WTC11 (cell line): ENCODE measurements around the gene SELENOS. TPM values are rescaled to one million over a fixed set of nuclear protein-coding genes. Genes with fewer than 3 reads are reported as not detected.

Experiments
- ATAC-seq: fragments of 200-7000 bp; cut with Tn5 transposase; 2 replicates; pipeline ENCODE4 v1.10.0; 2021; ENCODE audit warnings: mild to moderate bottlenecking, moderate library complexity
- CTCF ChIA-PET: fragments of 300-600 bp; sonication (Branson Sonifier 250); formaldehyde crosslinking; loops from one replicate; lab custom pipeline; 2021; ENCODE audit warnings: antibody characterized with exemption; lab: Charles Lee
- POLR2A ChIA-PET: fragments of 350-600 bp; sonication (Branson Sonifier 250); formaldehyde crosslinking; loops from one replicate; lab custom pipeline; 2021; ENCODE audit warnings: antibody characterized with exemption; lab: Charles Lee
- DNase-seq: peaks from one replicate; pipeline ENCODE4 v3.0.0; 2021; ENCODE audit warnings: low spot score
- H3K27ac Mint-ChIP-seq: 2 replicates; pipeline ENCODE4 v1.8.0; 2021; ENCODE audit warnings: mixed read lengths
- H3K27me3 Mint-ChIP-seq: 2 replicates; pipeline ENCODE4 v1.8.0; 2021; ENCODE audit warnings: low read depth, mild to moderate bottlenecking, moderate library complexity, mixed read lengths
- H3K36me3 Mint-ChIP-seq: 2 replicates; pipeline ENCODE4 v1.8.0; 2021; ENCODE audit warnings: mixed read lengths
- H3K4me1 Mint-ChIP-seq: 2 replicates; pipeline ENCODE4 v1.8.0; 2022; ENCODE audit warnings: mixed read lengths
- H3K4me3 Mint-ChIP-seq: 2 replicates; pipeline ENCODE4 v1.8.0; 2021; ENCODE audit warnings: mild to moderate bottlenecking, moderate library complexity, mixed read lengths
- H3K9me3 Mint-ChIP-seq: 2 replicates; pipeline ENCODE4 v1.8.0; 2021; ENCODE audit warnings: mixed read lengths
- AR ChIP-seq: fragments of 250-450 bp; sonication (Bioruptor Pico); IDR thresholded peaks from 2 replicates; pipeline ENCODE4 v1.9.0; 2021; ENCODE audit warnings: mild to moderate bottlenecking
- CBFB ChIP-seq: sonication (generic); formaldehyde crosslinking; IDR thresholded peaks from 2 replicates; pipeline ENCODE4 v1.8.1; 2022; ENCODE audit warnings: mild to moderate bottlenecking, low read depth, missing genetic modification reagents
- ELF4 ChIP-seq: sonication (generic); formaldehyde crosslinking; IDR thresholded peaks from 2 replicates; pipeline ENCODE4 v1.8.1; 2022; ENCODE audit warnings: low read depth, mild to moderate bottlenecking, moderate library complexity, missing genetic modification reagents
- ESRRA ChIP-seq: sonication (generic); formaldehyde crosslinking; IDR thresholded peaks from 2 replicates; pipeline ENCODE4 v1.8.1; 2022; ENCODE audit warnings: mild to moderate bottlenecking, missing genetic modification reagents, borderline replicate concordance
- FOXP1 ChIP-seq: sonication (generic); formaldehyde crosslinking; IDR thresholded peaks from 2 replicates; pipeline ENCODE4 v1.8.0; 2022; ENCODE audit warnings: missing genetic modification reagents, mild to moderate bottlenecking, moderate library complexity, borderline replicate concordance
- GRHL2 ChIP-seq: fragments of 250-450 bp; sonication (Bioruptor Pico); IDR thresholded peaks from 2 replicates; pipeline ENCODE4 v1.8.0; 2022; ENCODE audit warnings: mild to moderate bottlenecking, moderate library complexity; ENCODE audit not compliant: insufficient replicate concordance, severe bottlenecking
- GTF2I ChIP-seq: fragments of 250-450 bp; sonication (Bioruptor Pico); conservative IDR thresholded peaks from 2 replicates; pipeline ENCODE4 v1.4.0; 2021; ENCODE audit warnings: mild to moderate bottlenecking
- RELA ChIP-seq: sonication (generic); formaldehyde crosslinking; IDR thresholded peaks from 2 replicates; pipeline ENCODE4 v1.8.1; 2022; ENCODE audit warnings: missing genetic modification reagents, mild to moderate bottlenecking, borderline replicate concordance
- USF1 ChIP-seq: sonication (generic); formaldehyde crosslinking; IDR thresholded peaks from 2 replicates; pipeline ENCODE4 v1.8.0; 2022; ENCODE audit warnings: mild to moderate bottlenecking, missing genetic modification reagents
- ZNF263 ChIP-seq: sonication (generic); formaldehyde crosslinking; IDR thresholded peaks from 2 replicates; pipeline ENCODE4 v1.8.1; 2022; ENCODE audit warnings: low read depth, mild to moderate bottlenecking, moderate library complexity, missing genetic modification reagents
- ZNF396 ChIP-seq: fragments of 250-450 bp; sonication (Bioruptor Pico); IDR thresholded peaks from 2 replicates; pipeline ENCODE4 v1.8.0; 2021; ENCODE audit warnings: mild to moderate bottlenecking, moderate library complexity, borderline replicate concordance
- ZNF532 ChIP-seq: fragments of 250-450 bp; sonication (Bioruptor Pico); IDR thresholded peaks from 2 replicates; pipeline ENCODE4 v1.9.0; 2021; ENCODE audit warnings: mild to moderate bottlenecking, borderline replicate concordance
- total RNA-seq: library from RNA; stranded (reverse); gene quantifications from 3 replicates; pipeline ENCODE4 v1.2.3, GENCODE V29; 2021
- TF ChIP-seq, protein P1 (sequence below): sonication (generic); formaldehyde crosslinking; IDR thresholded peaks from 2 replicates; pipeline ENCODE4 v1.8.0; 2023; ENCODE audit warnings: missing genetic modification reagents, mild to moderate bottlenecking, borderline replicate concordance
- TF ChIP-seq, protein P2 (sequence below): sonication (generic); formaldehyde crosslinking; IDR thresholded peaks from 2 replicates; pipeline ENCODE4 v1.8.1; 2022; ENCODE audit warnings: low read depth, missing genetic modification reagents, borderline replicate concordance
- TF ChIP-seq, protein P3 (sequence below): sonication (generic); formaldehyde crosslinking; IDR thresholded peaks from 2 replicates; pipeline ENCODE4 v1.8.0; 2023; ENCODE audit warnings: missing genetic modification reagents
- TF ChIP-seq, protein P4 (sequence below): sonication (generic); formaldehyde crosslinking; conservative IDR thresholded peaks from 2 replicates; pipeline ENCODE4 v1.8.1; 2023; ENCODE audit warnings: mild to moderate bottlenecking, low read depth, missing genetic modification reagents, moderate library complexity

SELENOS gene
- total RNA-seq, 1 experiment from 2014 or later: 43.8 TPM

DNA sequence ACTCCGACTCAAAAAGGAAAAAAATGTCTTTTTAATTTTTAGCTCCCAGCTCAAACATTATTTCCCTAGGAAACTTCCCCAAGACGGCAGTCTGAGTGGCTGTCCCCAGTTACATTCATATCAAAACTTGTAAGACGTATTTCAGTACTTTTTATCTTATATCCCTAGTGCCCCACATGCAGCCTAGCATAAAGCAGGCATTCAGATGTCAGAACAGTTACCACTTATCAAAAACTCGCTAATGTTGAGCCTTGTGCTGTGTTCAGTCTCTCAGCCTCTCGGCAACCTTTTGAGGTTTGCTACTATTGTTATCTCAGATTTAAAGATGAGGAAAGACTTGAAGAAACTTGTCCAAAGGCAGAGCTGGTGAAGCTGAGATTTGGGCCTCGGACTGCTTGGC lies 6.6 kb upstream of the SELENOS start:
- no peak overlapping the region for H3K27ac Mint-ChIP-seq
- ChIA-PET CTCF (no interaction called here), POLR2A (no interaction called here)
- DNase-seq (no peak), ATAC-seq (no peak)
- 0 out of 2 replicates have a peak, but pooled peaks cover 4% of the 10 kb centered on the region for H3K9me3 Mint-ChIP-seq
- H3K36me3 Mint-ChIP-seq: peaks cover 72% of the 10 kb centered on the region
- TF ChIP-seq, protein P1, sequence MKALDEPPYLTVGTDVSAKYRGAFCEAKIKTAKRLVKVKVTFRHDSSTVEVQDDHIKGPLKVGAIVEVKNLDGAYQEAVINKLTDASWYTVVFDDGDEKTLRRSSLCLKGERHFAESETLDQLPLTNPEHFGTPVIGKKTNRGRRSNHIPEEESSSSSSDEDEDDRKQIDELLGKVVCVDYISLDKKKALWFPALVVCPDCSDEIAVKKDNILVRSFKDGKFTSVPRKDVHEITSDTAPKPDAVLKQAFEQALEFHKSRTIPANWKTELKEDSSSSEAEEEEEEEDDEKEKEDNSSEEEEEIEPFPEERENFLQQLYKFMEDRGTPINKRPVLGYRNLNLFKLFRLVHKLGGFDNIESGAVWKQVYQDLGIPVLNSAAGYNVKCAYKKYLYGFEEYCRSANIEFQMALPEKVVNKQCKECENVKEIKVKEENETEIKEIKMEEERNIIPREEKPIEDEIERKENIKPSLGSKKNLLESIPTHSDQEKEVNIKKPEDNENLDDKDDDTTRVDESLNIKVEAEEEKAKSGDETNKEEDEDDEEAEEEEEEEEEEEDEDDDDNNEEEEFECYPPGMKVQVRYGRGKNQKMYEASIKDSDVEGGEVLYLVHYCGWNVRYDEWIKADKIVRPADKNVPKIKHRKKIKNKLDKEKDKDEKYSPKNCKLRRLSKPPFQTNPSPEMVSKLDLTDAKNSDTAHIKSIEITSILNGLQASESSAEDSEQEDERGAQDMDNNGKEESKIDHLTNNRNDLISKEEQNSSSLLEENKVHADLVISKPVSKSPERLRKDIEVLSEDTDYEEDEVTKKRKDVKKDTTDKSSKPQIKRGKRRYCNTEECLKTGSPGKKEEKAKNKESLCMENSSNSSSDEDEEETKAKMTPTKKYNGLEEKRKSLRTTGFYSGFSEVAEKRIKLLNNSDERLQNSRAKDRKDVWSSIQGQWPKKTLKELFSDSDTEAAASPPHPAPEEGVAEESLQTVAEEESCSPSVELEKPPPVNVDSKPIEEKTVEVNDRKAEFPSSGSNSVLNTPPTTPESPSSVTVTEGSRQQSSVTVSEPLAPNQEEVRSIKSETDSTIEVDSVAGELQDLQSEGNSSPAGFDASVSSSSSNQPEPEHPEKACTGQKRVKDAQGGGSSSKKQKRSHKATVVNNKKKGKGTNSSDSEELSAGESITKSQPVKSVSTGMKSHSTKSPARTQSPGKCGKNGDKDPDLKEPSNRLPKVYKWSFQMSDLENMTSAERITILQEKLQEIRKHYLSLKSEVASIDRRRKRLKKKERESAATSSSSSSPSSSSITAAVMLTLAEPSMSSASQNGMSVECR (CRISPR knock-in tag): no peak
- H3K4me3 Mint-ChIP-seq: no peak overlapping the region
- no peaks in the 10 kb centered on the region for H3K27me3 Mint-ChIP-seq
- H3K4me1 Mint-ChIP-seq: no peaks in the 10 kb centered on the region

DNA sequence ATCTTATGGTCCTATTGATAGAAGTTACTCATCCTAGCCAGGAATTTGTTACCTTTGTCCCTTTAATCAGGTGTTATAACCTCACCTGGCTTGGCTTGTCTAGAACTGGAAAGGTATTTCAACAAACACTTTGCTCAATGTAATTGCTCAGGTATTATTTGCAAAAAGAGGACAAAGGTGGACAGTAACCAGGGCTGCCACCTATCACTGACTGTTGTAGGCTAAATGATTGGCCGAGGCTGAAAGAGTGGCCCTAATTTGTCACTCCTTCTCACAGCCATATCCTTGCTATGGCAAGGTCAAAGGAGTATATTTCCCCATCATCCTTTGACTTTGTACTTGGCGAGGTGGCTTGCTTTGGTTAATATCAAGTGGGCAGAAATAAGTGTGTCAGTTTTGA lies 2.7 kb upstream of the SELENOS start:
- Mint-ChIP-seq H3K9me3 (no peaks in the 10 kb centered on the region), H3K4me1 (peaks cover 9% of the 10 kb centered on the region), H3K36me3 (peaks cover 42% of the 10 kb centered on the region), H3K27me3 (no peaks in the 10 kb centered on the region), H3K27ac (no peak overlapping the region), H3K4me3 (no peak overlapping the region)
- DNase-seq (no peak), ATAC-seq (no peak)
- ChIA-PET CTCF (no interaction called here), POLR2A (no interaction called here)
- TF ChIP-seq USF1 (no peak), AR (CRISPR knock-in tag) (no peak), CBFB (no peak), GRHL2 (no peak), ZNF396 (CRISPR knock-in tag) (no peak), RELA (CRISPR knock-in tag) (no peak), GTF2I (CRISPR knock-in tag) (no peak), ESRRA (CRISPR knock-in tag) (no peak), ZNF532 (CRISPR knock-in tag) (no peak), FOXP1 (CRISPR knock-in tag) (no peak), ZNF263 (CRISPR knock-in tag) (no peak), ELF4 (no peak)
- TF ChIP-seq, protein P2, sequence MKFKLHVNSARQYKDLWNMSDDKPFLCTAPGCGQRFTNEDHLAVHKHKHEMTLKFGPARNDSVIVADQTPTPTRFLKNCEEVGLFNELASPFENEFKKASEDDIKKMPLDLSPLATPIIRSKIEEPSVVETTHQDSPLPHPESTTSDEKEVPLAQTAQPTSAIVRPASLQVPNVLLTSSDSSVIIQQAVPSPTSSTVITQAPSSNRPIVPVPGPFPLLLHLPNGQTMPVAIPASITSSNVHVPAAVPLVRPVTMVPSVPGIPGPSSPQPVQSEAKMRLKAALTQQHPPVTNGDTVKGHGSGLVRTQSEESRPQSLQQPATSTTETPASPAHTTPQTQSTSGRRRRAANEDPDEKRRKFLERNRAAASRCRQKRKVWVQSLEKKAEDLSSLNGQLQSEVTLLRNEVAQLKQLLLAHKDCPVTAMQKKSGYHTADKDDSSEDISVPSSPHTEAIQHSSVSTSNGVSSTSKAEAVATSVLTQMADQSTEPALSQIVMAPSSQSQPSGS (CRISPR knock-in tag): no peak
- TF ChIP-seq, protein P3, sequence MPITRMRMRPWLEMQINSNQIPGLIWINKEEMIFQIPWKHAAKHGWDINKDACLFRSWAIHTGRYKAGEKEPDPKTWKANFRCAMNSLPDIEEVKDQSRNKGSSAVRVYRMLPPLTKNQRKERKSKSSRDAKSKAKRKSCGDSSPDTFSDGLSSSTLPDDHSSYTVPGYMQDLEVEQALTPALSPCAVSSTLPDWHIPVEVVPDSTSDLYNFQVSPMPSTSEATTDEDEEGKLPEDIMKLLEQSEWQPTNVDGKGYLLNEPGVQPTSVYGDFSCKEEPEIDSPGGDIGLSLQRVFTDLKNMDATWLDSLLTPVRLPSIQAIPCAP (CRISPR knock-in tag): no peak
- TF ChIP-seq, protein P4, sequence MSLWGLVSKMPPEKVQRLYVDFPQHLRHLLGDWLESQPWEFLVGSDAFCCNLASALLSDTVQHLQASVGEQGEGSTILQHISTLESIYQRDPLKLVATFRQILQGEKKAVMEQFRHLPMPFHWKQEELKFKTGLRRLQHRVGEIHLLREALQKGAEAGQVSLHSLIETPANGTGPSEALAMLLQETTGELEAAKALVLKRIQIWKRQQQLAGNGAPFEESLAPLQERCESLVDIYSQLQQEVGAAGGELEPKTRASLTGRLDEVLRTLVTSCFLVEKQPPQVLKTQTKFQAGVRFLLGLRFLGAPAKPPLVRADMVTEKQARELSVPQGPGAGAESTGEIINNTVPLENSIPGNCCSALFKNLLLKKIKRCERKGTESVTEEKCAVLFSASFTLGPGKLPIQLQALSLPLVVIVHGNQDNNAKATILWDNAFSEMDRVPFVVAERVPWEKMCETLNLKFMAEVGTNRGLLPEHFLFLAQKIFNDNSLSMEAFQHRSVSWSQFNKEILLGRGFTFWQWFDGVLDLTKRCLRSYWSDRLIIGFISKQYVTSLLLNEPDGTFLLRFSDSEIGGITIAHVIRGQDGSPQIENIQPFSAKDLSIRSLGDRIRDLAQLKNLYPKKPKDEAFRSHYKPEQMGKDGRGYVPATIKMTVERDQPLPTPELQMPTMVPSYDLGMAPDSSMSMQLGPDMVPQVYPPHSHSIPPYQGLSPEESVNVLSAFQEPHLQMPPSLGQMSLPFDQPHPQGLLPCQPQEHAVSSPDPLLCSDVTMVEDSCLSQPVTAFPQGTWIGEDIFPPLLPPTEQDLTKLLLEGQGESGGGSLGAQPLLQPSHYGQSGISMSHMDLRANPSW (CRISPR knock-in tag): no peak
